ENCODE data around the gene PLBD2. TPM values are rescaled to one million over a fixed set of nuclear protein-coding genes. Genes with fewer than 3 reads are reported as not detected.

Gene PLBD2
- total RNA-seq, 2 donors from 2014 or later, result 17.8 to 18.4 TPM

- DNase-seq (peak; percentile 60 to 77 (median 62)), ATAC-seq (peak; percentile 40)
- 7 to 17% methylated on average over 6 to 8 of the region's 8 CpGs for WGBS, 2 donors
- Histone ChIP-seq H3K9me3 (no peaks in the 10 kb centered on the region), H3K4me1 (peaks cover 24% of the 10 kb centered on the region), H3K36me3 (replicated peaks in 1 of 2; ENCODE audit: insufficient read depth in 1 of 2, low read depth in 2 of 2) (no peaks in the 10 kb centered on the region), H3K27ac (no peak overlapping the region), H3K27me3 (no peaks in the 10 kb centered on the region), H3K4me3 (no peak overlapping the region)
- intact Hi-C loops (cut with DNase I), result loop anchor here (10.0 kb wide), 1 partner anchor 475 kb away; no protein-coding TSS in a partner anchor
- TF ChIP-seq, protein P1, sequence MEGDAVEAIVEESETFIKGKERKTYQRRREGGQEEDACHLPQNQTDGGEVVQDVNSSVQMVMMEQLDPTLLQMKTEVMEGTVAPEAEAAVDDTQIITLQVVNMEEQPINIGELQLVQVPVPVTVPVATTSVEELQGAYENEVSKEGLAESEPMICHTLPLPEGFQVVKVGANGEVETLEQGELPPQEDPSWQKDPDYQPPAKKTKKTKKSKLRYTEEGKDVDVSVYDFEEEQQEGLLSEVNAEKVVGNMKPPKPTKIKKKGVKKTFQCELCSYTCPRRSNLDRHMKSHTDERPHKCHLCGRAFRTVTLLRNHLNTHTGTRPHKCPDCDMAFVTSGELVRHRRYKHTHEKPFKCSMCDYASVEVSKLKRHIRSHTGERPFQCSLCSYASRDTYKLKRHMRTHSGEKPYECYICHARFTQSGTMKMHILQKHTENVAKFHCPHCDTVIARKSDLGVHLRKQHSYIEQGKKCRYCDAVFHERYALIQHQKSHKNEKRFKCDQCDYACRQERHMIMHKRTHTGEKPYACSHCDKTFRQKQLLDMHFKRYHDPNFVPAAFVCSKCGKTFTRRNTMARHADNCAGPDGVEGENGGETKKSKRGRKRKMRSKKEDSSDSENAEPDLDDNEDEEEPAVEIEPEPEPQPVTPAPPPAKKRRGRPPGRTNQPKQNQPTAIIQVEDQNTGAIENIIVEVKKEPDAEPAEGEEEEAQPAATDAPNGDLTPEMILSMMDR (IDR thresholded peaks at IDR 0.05), result peak; percentile 42 to 61 (median 52)
- no peak for TF ChIP-seq POLR2A (IDR thresholded peaks at IDR 0.05)
These were observed 81.2 kb downstream of the PLBD2 start for GRCh38 chr12:113439606-113440030.

DNA sequence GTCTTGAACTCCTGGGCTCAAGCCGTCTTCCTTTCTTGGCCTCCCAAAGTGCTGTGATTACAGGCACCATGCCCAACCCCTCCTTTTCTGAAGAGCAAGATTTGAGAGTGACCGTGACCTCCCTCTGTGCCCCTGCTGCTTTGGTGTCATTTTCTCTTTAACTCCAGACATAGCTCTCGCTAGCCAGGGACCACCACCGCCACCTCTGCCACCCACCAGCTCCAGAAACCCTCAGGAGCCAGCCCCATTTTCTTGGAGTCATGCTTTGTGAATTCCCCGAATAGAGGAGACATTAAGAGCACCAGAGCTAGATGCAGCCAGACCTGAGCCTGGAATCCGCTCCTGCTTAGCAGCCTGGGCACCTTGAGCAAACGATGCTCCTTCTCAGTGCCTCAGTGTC, 81.9 kb downstream of the PLBD2 start:
- 62 to 69% methylated on average over 6 to 7 of the region's 7 CpGs for WGBS, 2 donors
- intact Hi-C loops (cut with DNase I), result no loop called here
- no peaks in the 10 kb centered on the region for H3K27me3 ChIP-seq
- H3K27ac ChIP-seq, result no peak overlapping the region
- ATAC-seq (no peak), DNase-seq (no peak)
- no peaks in the 10 kb centered on the region for H3K36me3 ChIP-seq (replicated peaks in 1 of 2; ENCODE audit: insufficient read depth in 1 of 2, low read depth in 2 of 2)
- H3K4me1 ChIP-seq, result peaks cover 24% of the 10 kb centered on the region
- no peak overlapping the region for H3K4me3 ChIP-seq
- no peak for TF ChIP-seq POLR2A (IDR thresholded peaks at IDR 0.05)
- TF ChIP-seq, protein P1 (IDR thresholded peaks at IDR 0.05), result no peak
- no peaks in the 10 kb centered on the region for H3K9me3 ChIP-seq

Other genes with a start within 250 kb of the PLBD2 start
- 1 to 10 TPM in 1 of 2 donors, under 1 TPM in 1; 0.66 to 2.1 TPM for gene RASAL1, start 222.8 kb upstream of the PLBD2 start, total RNA-seq
- under 1 TPM in 1 of 2 donors, not detected in 1; 0.99 TPM for gene CFAP73, start 208.9 kb upstream of the PLBD2 start, total RNA-seq
- gene DDX54, start 173.1 kb upstream of the PLBD2 start, total RNA-seq, result 10 to 100 TPM; 52.7 TPM
- gene RITA1, start 172.9 kb upstream of the PLBD2 start, total RNA-seq, result 10 to 100 TPM in 1 of 2 donors, 1 to 10 TPM in 1; 6.9 to 15.3 TPM
- gene TPCN1, start 137.1 kb upstream of the PLBD2 start, total RNA-seq, result 10 to 100 TPM; 45.1 to 78.4 TPM
- gene SLC8B1, start 23.5 kb upstream of the PLBD2 start, total RNA-seq, result 10 to 100 TPM; 25.2 to 44.2 TPM
- gene SDS, start 45.3 kb downstream of the PLBD2 start, total RNA-seq, result under 1 TPM; 0.33 to 0.52 TPM
- 10 to 100 TPM in 1 of 2 donors, 1 to 10 TPM in 1; 7.5 to 15.2 TPM for gene SDSL, start 63.8 kb downstream of the PLBD2 start, total RNA-seq
- gene LHX5, start 113.3 kb downstream of the PLBD2 start, total RNA-seq, result not detected

Measured in body of pancreas (tissue), 4 donors.